B cell (primary cell): ENCODE results near the gene SMPDL3B.

ENCODE experiments used
- EZH2 ChIP-seq: IDR thresholded peaks from 2 replicates; pipeline ENCODE4 v1.6.1; 2012; ENCODE audit warnings: borderline replicate concordance, low read depth, mild to moderate bottlenecking, moderate library complexity, low read length; ENCODE audit not compliant: insufficient read depth, poor library complexity, severe bottlenecking
- TF ChIP-seq, protein P1 (sequence below): fragments of 200-600 bp; IDR thresholded peaks from one replicate; pipeline ENCODE4 v1.8.0; 2022; ENCODE audit warnings: antibody characterized with exemption, mild to moderate bottlenecking

DNA sequence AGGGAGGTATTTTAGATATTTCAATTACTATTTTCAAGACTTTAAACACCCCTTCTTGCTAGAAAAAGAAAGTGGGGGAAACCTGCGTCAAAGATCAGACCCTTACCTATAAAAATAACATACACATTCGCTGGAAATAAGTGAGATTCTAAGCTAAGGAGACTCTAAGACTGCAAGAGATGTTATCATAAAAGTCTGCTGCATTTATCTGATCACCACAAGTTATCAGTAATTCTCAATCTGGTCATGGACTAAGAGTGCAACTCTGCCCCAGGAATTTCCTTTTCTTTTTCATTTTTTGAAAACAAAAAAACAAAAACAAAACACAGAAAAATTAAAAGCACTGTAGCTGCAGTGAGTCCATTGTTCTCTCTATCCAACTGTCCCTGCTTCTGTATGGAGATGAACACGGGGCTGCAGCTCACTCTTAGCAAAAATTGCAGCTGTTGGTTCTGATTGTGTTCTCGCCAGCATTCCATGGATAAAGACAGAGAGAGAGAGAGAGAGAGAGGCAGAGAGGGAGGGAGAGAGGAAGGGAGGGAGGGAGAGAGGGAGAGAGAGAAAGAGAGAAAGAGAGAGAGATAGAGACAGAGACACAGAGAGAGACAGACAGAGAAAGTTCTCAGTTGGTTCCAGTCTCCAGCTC, 39.1 kb downstream of the SMPDL3B start:
- TF ChIP-seq, protein P1, sequence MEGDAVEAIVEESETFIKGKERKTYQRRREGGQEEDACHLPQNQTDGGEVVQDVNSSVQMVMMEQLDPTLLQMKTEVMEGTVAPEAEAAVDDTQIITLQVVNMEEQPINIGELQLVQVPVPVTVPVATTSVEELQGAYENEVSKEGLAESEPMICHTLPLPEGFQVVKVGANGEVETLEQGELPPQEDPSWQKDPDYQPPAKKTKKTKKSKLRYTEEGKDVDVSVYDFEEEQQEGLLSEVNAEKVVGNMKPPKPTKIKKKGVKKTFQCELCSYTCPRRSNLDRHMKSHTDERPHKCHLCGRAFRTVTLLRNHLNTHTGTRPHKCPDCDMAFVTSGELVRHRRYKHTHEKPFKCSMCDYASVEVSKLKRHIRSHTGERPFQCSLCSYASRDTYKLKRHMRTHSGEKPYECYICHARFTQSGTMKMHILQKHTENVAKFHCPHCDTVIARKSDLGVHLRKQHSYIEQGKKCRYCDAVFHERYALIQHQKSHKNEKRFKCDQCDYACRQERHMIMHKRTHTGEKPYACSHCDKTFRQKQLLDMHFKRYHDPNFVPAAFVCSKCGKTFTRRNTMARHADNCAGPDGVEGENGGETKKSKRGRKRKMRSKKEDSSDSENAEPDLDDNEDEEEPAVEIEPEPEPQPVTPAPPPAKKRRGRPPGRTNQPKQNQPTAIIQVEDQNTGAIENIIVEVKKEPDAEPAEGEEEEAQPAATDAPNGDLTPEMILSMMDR: no peak
- TF ChIP-seq EZH2: no peak
